ENCODE results near the gene SPATA6L.
"Not testable (repeated sequence)": the region's sequence is repeated elsewhere in the genome, so short reads cannot be mapped to it uniquely, and the experiment has no call there.

Gene SPATA6L

DNA sequence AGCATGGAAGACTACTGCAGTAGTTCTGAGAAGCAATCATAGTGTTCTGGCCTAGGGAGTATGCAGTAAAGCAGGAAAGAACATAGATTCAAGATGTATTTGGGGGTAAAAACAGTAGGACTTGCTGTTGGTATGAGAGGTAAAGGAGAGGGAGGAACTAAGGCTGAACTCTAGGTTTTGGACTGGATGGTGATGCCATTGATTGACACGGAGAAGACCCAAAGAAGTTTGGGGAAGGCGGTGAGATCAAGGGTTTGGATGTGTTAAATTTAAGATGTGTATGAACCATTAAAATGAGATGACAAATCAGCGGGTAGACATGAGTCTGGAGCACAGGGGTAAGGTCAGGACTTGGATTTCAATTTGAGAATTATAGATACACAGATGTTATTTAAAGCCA is 11.1 kb upstream of the SPATA6L start:
- DNase-seq (ENCODE audit: low read depth), result no peak

DNA sequence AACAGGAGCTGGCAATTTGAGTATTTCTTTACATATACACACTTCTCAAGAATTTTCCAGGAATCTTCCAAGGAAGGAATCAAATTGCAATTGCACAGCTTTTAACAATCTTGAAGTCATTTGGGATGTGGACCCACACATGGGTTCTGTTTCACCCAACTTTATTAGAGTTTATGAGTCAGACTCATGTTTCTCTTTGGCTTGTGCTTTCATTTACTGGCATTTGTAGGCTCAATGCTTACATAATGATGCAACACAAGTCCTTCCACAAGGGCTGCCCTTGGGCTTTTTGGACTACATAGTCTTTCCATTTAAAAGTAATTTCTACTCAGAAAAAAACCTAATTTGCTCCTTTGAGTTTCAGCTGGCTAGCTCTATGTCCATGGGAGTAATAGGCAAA is 8.5 kb upstream of the SPATA6L start:
- peak; percentile 97 for DNase-seq (ENCODE audit: low read depth)

DNA sequence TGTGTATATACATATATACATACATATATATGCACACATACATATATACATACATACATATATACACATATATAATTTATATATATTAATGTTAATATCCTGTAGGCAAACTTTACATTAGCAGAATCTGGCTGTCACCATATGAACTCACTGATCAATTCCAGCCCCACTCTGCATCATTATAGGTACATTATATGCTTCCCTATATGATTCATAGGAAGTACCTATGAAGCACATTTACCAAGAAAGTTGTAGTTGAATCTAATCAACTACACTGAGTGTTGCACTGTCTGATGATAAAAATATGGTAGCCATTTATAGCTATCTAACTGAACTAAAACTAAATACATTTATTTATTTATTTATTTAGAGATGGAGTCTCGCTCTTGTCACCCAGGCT is 5.5 kb upstream of the SPATA6L start:
- DNase-seq (ENCODE audit: low read depth), result no peak

DNA sequence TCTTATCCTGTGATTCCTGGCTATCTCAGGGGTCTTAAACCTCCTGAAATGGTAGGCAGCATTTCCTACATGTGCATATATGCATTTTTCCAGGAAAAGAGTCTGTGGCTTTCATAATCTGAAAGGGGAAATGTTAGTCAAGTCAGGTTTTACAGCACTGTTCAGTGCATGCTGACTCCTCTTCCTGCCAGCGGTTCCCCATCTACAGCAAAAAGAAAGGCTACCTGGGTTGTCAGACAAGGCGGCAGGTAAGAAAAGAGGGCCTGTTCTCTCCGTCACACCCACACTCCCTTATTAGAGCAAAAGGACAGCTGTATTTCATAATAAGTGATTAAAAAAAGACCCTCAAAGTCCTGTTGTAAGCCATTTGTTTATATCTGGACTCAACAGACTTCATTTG is 4.3 kb upstream of the SPATA6L start:
- no peak for DNase-seq (ENCODE audit: low read depth)

DNA sequence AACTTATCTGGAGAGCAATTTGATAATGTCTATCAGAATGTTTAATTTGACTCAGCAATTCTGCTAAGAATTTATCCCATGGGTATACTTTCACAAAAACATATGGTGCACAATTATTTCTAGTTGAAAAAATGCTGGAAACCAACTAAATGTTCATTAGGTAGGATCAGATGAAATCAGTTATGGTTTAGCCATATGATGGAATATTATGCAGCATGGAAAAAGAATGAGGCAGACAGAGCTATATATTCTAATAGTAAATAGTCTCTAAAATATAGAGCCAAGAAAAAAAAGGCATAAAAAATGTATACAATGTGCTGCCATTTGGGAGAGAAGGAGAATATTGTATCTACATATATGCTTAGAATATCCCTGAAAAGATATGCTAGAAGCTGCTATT is 3.6 kb upstream of the SPATA6L start:
- no peak for DNase-seq (ENCODE audit: low read depth)

DNA sequence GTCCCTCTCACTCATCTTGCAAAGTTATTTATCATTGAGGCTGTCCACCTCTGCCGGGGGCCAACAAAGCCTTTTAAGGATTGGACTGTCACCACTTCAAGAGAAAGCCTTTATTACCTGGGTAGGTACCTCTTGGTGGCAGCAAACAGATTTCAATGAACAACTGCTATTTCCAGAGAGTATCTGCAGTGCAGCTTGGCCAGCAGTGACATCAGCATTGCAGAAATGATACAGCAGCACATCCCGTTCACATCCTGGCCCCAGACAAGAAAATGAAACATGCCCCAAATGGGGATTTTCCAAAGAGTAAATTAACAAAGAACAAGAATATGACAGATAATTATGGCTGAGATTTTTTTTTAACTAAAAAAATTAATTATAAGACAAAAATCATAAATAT is 2.3 kb upstream of the SPATA6L start:
- no peak for DNase-seq (ENCODE audit: low read depth)

DNA sequence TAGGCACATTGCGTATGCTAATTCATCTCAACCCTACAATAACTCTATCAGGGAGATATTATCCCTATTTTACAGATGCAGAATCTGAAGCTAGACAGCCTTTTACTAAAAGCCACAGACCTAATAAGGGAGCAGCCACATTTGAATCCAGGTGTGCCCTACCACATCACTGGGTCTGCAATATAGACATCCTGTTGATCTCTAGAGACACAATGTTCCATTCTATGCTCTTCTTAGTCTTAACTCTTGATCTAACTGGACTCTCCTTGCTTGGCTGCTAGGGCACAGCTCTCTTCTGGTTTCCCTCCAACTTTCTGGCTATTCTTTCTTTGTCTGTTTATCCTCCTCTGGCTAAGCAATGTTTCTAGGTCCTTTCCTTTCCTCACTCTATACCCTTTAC is 1.4 kb upstream of the SPATA6L start:
- DNase-seq (ENCODE audit: low read depth), result no peak

DNA sequence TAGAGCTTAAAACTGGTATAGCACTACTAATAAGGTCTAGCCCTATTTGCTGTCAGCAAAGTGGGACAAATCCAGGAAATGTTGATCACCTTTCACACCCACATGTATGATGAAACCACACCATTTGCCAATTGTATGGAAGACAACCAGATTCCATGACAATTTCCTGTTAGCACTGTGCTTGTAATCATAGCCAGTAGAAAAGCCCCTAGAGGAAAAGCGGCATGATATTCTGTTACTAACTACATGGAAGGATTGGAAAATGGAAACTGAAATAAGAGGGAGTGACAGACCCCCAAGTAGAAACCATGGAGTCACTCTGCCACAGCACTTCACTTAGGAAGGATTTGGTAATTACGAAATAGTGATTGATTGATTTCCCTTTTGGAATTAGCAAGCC is 923 bp downstream of the SPATA6L start:
- no peak for DNase-seq (ENCODE audit: low read depth)

DNA sequence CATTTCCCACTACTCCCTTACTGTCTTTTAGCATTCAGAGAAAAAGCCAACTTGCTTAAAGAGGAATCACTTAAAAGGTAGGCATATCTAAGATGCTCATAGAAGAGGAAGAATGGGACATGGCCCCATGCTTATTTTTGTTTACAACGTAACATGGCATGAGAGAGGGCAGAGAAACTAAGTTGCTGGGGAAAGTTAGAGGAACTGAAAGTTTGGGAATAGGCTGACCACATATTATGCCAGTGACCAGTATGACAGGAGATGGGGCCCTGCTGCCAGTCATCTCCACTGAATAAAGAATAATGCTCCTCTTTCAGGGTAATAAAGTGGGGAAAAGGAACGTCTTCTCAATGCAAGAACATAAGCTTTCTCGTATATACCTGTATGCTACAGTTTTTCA is 2.3 kb downstream of the SPATA6L start:
- DNase-seq (ENCODE audit: low read depth), result no peak

DNA sequence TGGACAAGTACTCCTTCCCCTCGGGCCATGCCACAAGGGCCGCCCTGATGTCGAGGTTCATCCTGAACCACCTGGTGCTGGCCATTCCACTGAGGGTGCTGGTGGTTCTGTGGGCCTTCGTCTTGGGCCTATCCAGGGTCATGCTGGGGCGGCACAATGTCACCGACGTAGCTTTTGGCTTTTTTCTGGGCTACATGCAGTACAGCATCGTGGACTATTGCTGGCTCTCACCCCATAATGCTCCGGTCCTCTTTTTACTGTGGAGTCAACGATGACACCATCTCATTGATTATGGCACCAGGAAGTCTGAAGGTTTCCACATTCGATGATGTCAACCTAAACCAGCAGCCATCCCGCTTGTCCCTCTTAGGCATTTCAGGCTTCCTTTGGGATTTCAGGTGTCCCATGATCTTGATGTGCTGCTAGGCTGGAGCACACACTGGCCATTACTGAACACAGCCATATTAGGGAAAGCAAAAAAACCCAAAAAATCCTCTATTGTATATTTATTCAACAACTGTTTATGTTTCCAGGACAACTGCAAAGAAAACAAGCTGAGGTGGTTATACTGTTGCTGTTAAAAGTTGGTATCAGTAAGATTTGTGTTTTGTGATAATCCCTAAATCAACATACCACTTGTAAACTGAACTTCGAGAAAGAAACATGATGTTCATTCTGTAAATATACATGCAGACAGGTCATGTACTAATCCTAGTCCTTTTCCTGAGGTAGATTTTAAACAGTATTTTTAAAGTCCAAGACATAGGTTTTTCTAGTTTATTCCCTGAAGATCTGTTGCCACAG is 3.1 kb downstream of the SPATA6L start:
- DNase-seq (ENCODE audit: low read depth), result no peak

DNA sequence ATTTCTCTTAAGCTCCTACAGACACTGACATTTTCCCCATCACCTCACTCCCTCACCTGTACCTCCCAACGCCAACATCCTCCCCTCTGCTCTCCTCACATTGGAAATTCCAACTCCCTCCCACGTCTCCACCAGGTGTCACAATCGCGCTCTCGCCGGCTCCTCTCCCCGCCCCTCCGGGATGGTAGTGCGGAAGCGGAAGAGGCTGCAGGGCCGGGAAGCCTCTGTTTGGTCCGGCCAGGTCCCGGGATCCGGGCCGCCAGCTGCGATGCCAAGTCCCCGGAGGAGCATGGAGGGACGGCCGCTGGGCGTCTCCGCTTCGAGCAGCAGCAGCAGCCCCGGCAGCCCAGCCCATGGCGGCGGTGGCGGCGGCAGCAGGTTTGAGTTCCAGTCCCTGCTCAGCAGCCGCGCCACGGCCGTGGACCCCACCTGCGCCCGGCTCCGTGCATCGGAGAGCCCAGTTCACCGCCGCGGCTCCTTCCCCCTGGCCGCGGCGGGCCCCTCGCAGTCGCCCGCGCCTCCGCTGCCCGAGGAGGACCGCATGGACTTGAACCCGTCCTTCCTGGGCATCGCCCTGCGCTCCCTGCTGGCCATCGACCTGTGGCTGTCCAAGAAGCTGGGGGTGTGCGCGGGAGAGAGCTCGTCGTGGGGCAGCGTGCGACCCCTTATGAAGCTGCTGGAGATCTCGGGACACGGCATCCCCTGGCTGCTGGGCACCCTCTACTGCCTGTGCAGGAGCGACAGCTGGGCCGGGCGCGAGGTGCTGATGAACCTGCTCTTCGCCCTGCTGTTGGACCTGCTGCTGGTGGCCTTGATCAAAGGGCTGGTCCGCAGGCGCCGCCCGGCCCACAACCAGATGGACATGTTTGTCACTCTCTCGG is 3.9 kb downstream of the SPATA6L start, which contains the start of gene PLPP6:
TSS of gene PLPP6 (plus strand) at position 187 of the 881 bp plus-strand sequence. CDS start at position 269, 82 bp downstream.
- peak; percentile 69 for DNase-seq (ENCODE audit: low read depth)

DNA sequence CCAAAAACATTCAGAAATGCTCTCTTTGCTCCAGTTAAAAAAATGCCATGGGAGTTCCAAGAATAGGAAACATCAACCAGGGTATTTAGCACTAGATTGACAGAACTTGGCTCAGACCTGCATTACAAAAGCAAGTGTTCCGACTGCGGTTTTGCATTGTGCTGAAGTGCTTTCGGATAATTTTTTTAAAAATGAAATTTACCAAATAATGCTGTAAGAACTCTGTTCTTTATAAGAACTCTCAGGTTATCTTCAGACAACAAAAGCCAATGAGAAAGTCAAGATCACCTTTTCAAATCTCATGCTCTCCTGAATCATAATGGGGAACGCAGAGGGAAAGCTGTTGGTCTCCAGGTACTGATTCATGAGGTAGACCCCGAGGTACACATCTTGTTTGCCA is 4.7 kb downstream of the SPATA6L start:
- no peak for DNase-seq (ENCODE audit: low read depth)

DNA sequence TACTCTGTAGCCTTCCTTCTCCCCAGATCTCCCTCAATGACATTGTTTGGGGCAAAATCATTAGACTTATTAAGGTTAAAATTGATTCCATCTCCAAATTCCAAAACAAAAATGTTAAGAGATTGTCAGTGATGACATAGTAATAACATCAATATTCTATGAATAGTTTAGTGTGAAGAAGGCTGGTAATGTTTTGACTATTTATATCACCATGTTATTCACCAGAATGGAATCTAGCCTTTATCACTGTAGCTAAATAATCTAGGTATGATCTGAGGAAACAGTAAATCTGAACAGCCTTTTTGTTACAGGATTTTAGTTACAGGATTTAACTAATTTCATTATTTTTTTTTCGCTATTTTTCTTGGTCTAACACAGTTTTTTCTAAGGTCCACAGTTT is 5.1 kb downstream of the SPATA6L start:
- no peak for DNase-seq (ENCODE audit: low read depth)

DNA sequence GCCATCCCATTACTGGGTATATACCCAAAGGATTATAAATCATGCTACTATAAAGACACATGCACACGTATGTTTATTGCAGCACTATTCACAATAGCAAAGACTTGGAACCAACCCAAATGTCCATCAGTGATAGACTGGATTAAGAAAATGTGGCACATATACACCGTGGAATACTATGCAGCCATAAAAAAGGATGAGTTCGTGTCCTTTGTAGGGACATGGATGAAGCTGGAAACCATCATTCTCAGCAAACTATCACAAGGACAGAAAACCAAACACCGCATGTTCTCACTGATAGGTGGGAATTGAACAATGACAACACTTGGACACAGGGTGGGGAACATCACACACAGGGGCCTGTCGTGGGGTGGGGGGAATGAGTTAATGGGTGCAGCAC is 5.6 kb downstream of the SPATA6L start:
- not testable (repeated sequence) for DNase-seq (ENCODE audit: low read depth)

DNA sequence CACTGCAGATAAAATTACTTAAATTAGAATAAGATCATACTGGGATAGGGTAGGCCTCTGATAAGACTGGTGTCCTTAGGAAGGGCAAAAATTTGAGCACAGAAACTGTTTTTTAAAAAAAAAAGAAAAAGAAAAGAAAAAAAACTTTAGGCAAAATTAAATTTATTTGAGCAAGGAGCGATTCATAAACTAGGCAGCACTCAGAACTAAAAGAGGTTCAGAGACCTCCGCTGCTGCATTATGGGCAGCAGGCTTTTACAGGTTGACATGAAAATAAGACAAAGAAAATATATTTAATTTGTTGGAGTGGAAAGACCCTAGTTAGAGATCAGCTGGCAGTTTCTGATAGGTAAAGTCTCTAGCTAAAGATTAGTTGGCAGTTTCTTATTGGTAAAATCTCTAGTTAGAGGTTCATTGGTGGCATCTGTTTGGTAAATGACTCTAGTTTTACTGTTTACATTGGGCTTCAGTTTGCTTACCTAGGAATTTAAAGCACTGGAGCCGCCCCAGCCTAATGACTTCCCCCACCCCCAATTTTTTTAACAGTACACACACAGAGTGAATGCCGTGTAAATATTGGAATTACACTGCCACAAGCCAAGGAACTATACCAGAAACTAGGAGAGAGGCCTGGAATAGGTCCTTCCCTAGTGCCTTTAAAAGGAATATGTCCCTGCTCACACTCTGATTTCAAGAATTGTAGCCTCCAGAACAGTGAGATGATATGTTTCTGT is 8.7 kb downstream of the SPATA6L start:
- DNase-seq (ENCODE audit: low read depth), result no peak

DNA sequence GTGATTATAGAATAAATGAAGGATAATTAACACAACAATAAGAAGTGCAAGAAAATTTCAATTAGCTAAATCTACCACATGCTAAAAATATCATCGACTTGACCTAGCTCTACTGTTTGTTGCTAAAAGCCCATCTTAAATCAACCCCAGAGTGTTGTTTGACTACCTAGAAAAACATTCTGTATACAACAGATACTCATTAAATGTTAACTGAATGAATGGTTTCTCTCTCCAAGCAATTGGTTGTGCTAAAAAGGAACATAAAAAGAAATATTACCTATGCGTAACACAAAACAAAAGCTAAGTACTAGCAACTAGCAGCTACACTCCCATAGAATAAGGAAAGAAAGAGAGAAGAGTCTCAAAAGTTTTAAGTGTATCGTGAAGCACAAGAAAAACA is 9.7 kb downstream of the SPATA6L start:
- no peak for DNase-seq (ENCODE audit: low read depth)

DNA sequence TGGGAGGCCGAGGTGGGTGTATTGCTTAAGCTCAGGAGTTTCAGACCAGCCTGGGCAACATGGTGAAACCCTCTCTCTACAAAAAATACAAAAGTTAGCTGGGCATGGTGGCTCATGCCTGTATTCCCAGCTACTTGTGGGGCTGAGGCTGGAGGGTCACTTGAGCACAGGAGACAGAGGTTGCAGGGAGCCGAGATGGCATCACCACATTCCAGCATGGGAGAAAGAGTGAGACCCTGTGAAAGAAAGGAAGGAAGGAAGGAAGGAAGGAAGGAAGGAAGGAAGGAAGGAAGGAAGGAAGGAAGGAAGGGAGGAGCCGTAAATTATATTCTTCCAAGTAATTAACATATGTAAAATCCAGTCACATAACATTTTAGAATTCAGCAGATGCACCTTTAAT is 10.1 kb downstream of the SPATA6L start:
- DNase-seq (ENCODE audit: low read depth), result not testable (repeated sequence)

DNA sequence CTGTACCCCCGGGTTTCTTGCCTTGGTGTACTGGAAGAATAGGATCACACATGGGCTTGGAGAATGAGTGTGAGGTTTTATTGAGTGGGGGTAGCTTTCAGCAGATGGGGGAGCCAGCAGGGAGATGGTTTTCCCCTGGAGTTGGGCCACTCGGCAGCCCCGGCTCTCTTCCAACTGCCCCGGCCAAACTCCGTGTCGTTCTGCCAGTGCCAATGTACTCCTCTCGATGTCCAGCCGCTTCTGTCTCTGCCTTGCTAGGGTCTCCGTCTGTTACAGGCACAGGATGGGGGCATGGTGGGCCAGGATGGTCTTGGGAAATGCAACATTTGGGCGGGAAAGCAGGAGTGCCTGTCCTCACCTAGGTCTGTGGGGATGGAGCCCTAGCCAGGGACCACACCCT is 11.7 kb downstream of the SPATA6L start:
- no peak for DNase-seq (ENCODE audit: low read depth)

DNA sequence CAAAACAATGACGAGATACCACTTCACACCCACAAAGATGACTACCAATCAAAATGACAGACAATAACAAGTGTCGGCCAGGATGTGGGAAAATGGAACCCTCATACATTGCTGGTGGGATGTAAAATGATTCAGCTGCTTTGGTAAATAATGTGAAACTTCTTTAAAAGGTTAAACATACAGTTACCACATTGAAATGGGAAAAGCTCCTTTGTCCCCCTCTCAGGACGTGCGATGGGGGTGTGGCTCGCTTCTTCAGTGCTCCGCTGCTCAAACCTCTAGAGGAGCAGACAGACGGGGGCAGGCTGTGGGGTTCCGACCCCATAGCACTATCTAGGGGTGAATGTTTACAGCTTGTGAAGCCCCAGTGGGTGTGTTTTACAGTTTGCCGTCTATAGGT is 12.2 kb downstream of the SPATA6L start:
- no peak for DNase-seq (ENCODE audit: low read depth)

DNA sequence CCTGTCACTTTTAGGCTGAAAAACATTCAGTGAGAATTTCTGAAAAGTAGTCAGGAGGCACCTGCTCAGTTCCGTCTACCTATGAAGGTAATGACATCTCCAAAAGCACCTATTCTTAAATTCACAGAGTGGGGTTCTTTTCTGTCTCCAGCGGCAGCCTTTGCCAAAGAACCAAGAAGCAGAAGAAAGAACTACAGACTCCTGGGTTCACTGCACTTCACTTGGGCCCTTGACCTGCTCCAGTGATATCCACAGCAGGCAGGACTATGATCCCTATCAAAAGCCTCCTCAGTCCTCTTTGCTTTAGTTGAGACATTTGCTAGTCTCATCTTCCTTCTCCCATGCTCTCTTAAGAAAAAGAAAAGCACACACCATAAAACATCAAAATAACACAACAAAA is 23.9 kb downstream of the SPATA6L start:
- DNase-seq (ENCODE audit: low read depth), result no peak

DNA sequence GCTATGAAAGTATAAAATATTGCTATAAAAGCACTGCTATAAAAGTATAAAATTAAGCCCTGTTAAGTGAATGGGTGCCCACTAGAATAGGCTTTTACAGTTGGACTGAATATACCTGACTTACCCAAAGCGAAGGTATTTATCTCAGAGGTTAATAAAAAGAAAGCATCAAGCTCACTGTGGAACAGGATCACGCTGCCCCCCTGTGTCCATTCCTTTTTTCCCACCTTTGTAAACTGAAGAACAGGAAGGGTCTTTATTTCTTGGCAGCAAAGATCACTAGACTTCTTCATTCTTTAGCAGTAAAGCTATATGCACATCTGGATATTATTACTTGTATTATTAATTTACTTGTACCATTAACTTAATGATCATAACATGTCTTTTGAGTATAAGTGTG is 26.3 kb downstream of the SPATA6L start:
- no peak for DNase-seq (ENCODE audit: low read depth)

DNA sequence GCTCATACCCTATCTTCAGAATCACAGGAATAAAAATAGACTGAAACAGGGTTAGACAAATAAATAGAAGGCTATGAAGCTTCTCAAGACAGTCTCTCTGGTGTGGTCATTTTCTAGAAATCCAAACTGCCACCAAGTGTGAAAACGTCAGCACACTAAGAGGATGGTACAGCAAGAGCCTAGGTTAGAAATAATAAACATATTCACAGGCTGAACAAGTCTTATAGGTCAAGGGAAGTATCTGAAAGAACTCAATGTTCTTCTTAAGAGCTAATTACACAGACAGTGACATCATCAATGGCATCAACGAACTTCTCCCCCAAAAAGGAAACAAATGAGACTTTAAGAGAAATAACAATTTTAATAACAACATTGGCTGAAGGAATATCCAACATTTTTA is 26.9 kb downstream of the SPATA6L start:
- no peak for DNase-seq (ENCODE audit: low read depth)

DNA sequence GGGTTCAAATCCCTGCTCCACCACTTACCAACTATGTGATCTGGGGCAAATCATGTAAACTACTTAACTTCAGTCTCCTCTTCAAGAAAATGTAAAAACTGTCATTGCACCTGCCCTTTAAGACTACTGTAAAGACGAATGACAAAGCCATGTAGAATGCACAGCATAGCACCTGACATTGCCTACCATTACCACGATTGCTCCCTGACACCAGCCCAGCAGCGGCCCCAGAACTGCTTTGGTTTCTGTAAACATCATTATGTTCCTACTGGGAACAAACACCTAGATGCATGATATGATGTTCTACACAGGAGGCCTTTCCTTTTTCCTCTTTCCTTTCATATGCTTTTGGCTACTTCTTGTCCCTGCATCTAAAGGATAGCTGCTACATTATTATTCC is 27.3 kb downstream of the SPATA6L start:
- DNase-seq (ENCODE audit: low read depth), result no peak

Measured in stromal cell of bone marrow (primary cell).